H9 (cell line): ENCODE measurements around the gene HOXD8. TPM values are rescaled to one million over a fixed set of nuclear protein-coding genes. Genes with fewer than 3 reads are reported as not detected.

ENCODE experiments used
- DNase-seq: peaks from one replicate; pipeline ENCODE4 v3.0.0-alpha.2; 2017
- H2AFZ ChIP-seq: one replicate; pipeline ENCODE4 v1.6.1; 2013; ENCODE audit warnings: mild to moderate bottlenecking, low read length, control low read depth, moderate library complexity
- H2AK5ac ChIP-seq: 2 replicates; pipeline ENCODE4 v1.6.1; 2013; ENCODE audit warnings: low read length, control low read depth, mixed read lengths; ENCODE audit not compliant: insufficient read length
- H2BK120ac ChIP-seq: one replicate; pipeline ENCODE4 v1.6.1; 2013; ENCODE audit warnings: low read depth, mild to moderate bottlenecking, low read length, control low read depth, inconsistent platforms; ENCODE audit not compliant: poor library complexity, severe bottlenecking
- H2BK12ac ChIP-seq: 2 replicates; pipeline ENCODE4 v1.6.1; 2013; ENCODE audit warnings: low read length, control low read depth, mixed read lengths, low read depth; ENCODE audit not compliant: insufficient read length
- H2BK15ac ChIP-seq: 2 replicates; pipeline ENCODE4 v1.6.1; 2013; ENCODE audit warnings: low read depth, low read length, control low read depth
- H2BK20ac ChIP-seq: one replicate; pipeline ENCODE4 v1.6.1; 2013; ENCODE audit warnings: low read depth, mild to moderate bottlenecking, low read length, control low read depth, inconsistent platforms; ENCODE audit not compliant: poor library complexity, severe bottlenecking
- H2BK5ac ChIP-seq: 2 replicates; pipeline ENCODE4 v1.6.1; 2013; ENCODE audit warnings: low read length, control low read depth, mixed read lengths; ENCODE audit not compliant: insufficient read length
- H3K14ac ChIP-seq: 2 replicates; pipeline ENCODE4 v1.6.1; 2013; ENCODE audit warnings: low read length, control low read depth; ENCODE audit not compliant: insufficient read depth
- H3K18ac ChIP-seq: 2 replicates; pipeline ENCODE4 v1.6.1; 2013; ENCODE audit warnings: low read depth, mild to moderate bottlenecking, mixed read lengths, low read length, control low read depth; ENCODE audit not compliant: insufficient read length
- H3K23ac ChIP-seq: 2 replicates; pipeline ENCODE4 v1.6.1; 2013; ENCODE audit warnings: low read length, control low read depth, mixed read lengths, low read depth; ENCODE audit not compliant: insufficient read length
- H3K23me2 ChIP-seq: 2 replicates; pipeline ENCODE4 v1.6.1; 2013; ENCODE audit warnings: low read depth, mild to moderate bottlenecking, mixed read lengths, low read length, control low read depth; ENCODE audit not compliant: insufficient read length, poor library complexity, severe bottlenecking
- H3K27ac ChIP-seq: 2 replicates; pipeline ENCODE4 v1.5.1; 2013; ENCODE audit warnings: low read length, control low read depth, mixed read lengths, low read depth; ENCODE audit not compliant: insufficient read length
- H3K27me3 ChIP-seq: 2 replicates; pipeline ENCODE4 v1.6.1; 2013; ENCODE audit warnings: low read length, control low read depth, inconsistent platforms; ENCODE audit not compliant: insufficient read depth
- H3K4ac ChIP-seq: 2 replicates; pipeline ENCODE4 v1.6.1; 2013; ENCODE audit warnings: low read depth, mild to moderate bottlenecking, control low read depth, inconsistent platforms, low read length, moderate library complexity
- H3K4me1 ChIP-seq: 2 replicates; pipeline ENCODE4 v1.6.1; 2013; ENCODE audit warnings: low read length, control low read depth, inconsistent platforms; ENCODE audit not compliant: insufficient read depth
- H3K4me2 ChIP-seq: 2 replicates; pipeline ENCODE4 v1.6.1; 2013; ENCODE audit warnings: low read length, control low read depth, mixed read lengths; ENCODE audit not compliant: insufficient read length, insufficient read depth
- H3K56ac ChIP-seq: 2 replicates; pipeline ENCODE4 v1.6.1; 2013; ENCODE audit warnings: low read depth, mild to moderate bottlenecking, mixed read lengths, low read length, control low read depth; ENCODE audit not compliant: insufficient read length
- H3K79me1 ChIP-seq: 2 replicates; pipeline ENCODE4 v1.6.1; 2013; ENCODE audit warnings: low read depth, mild to moderate bottlenecking, moderate library complexity, low read length, control low read depth, inconsistent platforms; ENCODE audit not compliant: insufficient read depth, poor library complexity, severe bottlenecking
- H3K79me2 ChIP-seq: 2 replicates; pipeline ENCODE4 v1.6.1; 2013; ENCODE audit warnings: low read length, control low read depth, inconsistent platforms; ENCODE audit not compliant: insufficient read depth
- H3K9ac ChIP-seq: 2 replicates; pipeline ENCODE4 v1.6.1; 2013; ENCODE audit warnings: low read length, control low read depth, mixed read lengths; ENCODE audit not compliant: insufficient read length; ENCODE audit errors: extremely low read depth
- H3K9me3 ChIP-seq: one replicate; pipeline ENCODE4 v1.6.1; 2013; ENCODE audit warnings: low read depth, low read length, inconsistent platforms; ENCODE audit not compliant: control insufficient read depth
- H3T11ph ChIP-seq: one replicate; pipeline ENCODE4 v1.6.1; 2013; ENCODE audit warnings: mild to moderate bottlenecking, low read length, control low read depth, inconsistent platforms
- H4K20me1 ChIP-seq: one replicate; pipeline ENCODE4 v1.6.1; 2013; ENCODE audit not compliant: control insufficient read depth, insufficient read length, insufficient read depth
- H4K5ac ChIP-seq: 2 replicates; pipeline ENCODE4 v1.6.1; 2013; ENCODE audit warnings: low read depth, mild to moderate bottlenecking, mixed read lengths, low read length, control low read depth; ENCODE audit not compliant: insufficient read length
- H4K8ac ChIP-seq: replicated peaks from 2 replicates; pipeline ENCODE4 v1.6.1; 2013; ENCODE audit warnings: low read length, control low read depth, mixed read lengths, low read depth; ENCODE audit not compliant: insufficient read length
- H4K91ac ChIP-seq: 2 replicates; pipeline ENCODE4 v1.6.1; 2013; ENCODE audit warnings: low read depth, mild to moderate bottlenecking, moderate library complexity, mixed read lengths, low read length, control low read depth; ENCODE audit not compliant: insufficient read length
- H3K27ac Mint-ChIP-seq, 3 experiments: 2 replicates in 2 of 3; 3 replicates in 1 of 3; pipeline ENCODE4 v1.8.0; 2020 to 2021; ENCODE audit warnings: mixed read lengths in 3 of 3, mild to moderate bottlenecking in 1 of 3, moderate library complexity in 1 of 3
- H3K27me3 Mint-ChIP-seq: 2 replicates; pipeline ENCODE4 v1.8.0; 2021; ENCODE audit warnings: low read depth, mild to moderate bottlenecking, moderate library complexity, mixed read lengths
- H3K36me3 Mint-ChIP-seq, 3 experiments: 2 replicates in 2 of 3; 3 replicates in 1 of 3; pipeline ENCODE4 v1.8.0; 2020 to 2021; ENCODE audit warnings: low read depth in 3 of 3, mixed read lengths in 3 of 3; ENCODE audit not compliant: insufficient read depth in 1 of 3
- H3K4me1 Mint-ChIP-seq, 2 experiments: 2 replicates each; pipeline ENCODE4 v1.8.0; 2020; ENCODE audit warnings: mixed read lengths in 2 of 2
- H3K4me3 Mint-ChIP-seq, 2 experiments: 2 replicates in 1 of 2; 3 replicates in 1 of 2; pipeline ENCODE4 v1.8.0; 2020 to 2021; ENCODE audit warnings: mild to moderate bottlenecking in 2 of 2, mixed read lengths in 2 of 2, moderate library complexity in 1 of 2
- H3K9me3 Mint-ChIP-seq, 2 experiments: 2 replicates in 1 of 2; 3 replicates in 1 of 2; pipeline ENCODE4 v1.8.0; 2020; ENCODE audit warnings: mild to moderate bottlenecking in 2 of 2, mixed read lengths in 2 of 2, moderate library complexity in 1 of 2
- CTCF ChIP-seq: fragments of 200-600 bp; sonication (generic); conservative IDR thresholded peaks from 3 replicates; pipeline ENCODE4 v1.8.0; 2021; ENCODE audit warnings: antibody characterized with exemption, mild to moderate bottlenecking
- WGBS: extraction: QIAGEN DNeasy Blood & Tissue Kit; methylation state at CpG from one replicate; pipeline ENCODE4 v1.1.7; 2013; ENCODE audit warnings: missing lambda C conversion rate, low lambda C conversion rate, mixed read lengths; ENCODE audit not compliant: insufficient read length; ENCODE audit errors: extremely low coverage; 5-methylcytosine and 5-hydroxymethylcytosine counted together
- total RNA-seq: library from RNA; stranded (reverse); gene quantifications from 2 replicates; pipeline ENCODE4 v1.2.1, GENCODE V29; 2021

Gene HOXD8
- total RNA-seq, 1 experiment from 2014 or later = not detected

GRCh38 chr2:176178757-176179295, 49.3 kb downstream of the HOXD8 start:
- no peaks in the 10 kb centered on the region for H3K79me1 ChIP-seq
- Mint-ChIP-seq H3K36me3 (peaks cover 0 to 6% (median 0%) of the 10 kb centered on the region in 3 experiments; a peak in 2 of 7 replicates), H3K9me3 (peaks cover 3 to 8% of the 10 kb centered on the region in 2 experiments; a peak in 4 of 5 replicates), H3K4me3 (peak overlapping the region in 1 of 2 experiments; percentile 49; a peak in 1 of 5 replicates), H3K27me3 (peaks cover 100% of the 10 kb centered on the region), H3K27ac (no peak overlapping the region), H3K4me1 (peaks cover 32 to 37% of the 10 kb centered on the region in 2 experiments)
- no CpG with 5 or more reads among the region's 7 CpGs for WGBS
- H3K56ac ChIP-seq = no peak overlapping the region
- H3K18ac ChIP-seq = no peak overlapping the region
- H2BK20ac ChIP-seq = no peak overlapping the region
- H4K20me1 ChIP-seq = no peaks in the 10 kb centered on the region
- H3K27me3 ChIP-seq = peaks cover 92% of the 10 kb centered on the region
- no peak overlapping the region for H3K4me2 ChIP-seq
- H2BK120ac ChIP-seq = no peak overlapping the region
- no peaks in the 10 kb centered on the region for H3K4me1 ChIP-seq
- H4K8ac ChIP-seq = no peak overlapping the region
- no peak overlapping the region for H2BK12ac ChIP-seq
- H3K23ac ChIP-seq = no peak overlapping the region
- H4K91ac ChIP-seq = no peak overlapping the region
- no peaks in the 10 kb centered on the region for H3K79me2 ChIP-seq
- no peak overlapping the region for H2BK15ac ChIP-seq
- H3T11ph ChIP-seq = no peak overlapping the region
- no peak for TF ChIP-seq CTCF
- H3K9ac ChIP-seq = no peak overlapping the region
- no peaks in the 10 kb centered on the region for H3K9me3 ChIP-seq
- no peak overlapping the region for H3K14ac ChIP-seq
- H3K4ac ChIP-seq = no peak overlapping the region
- no peak overlapping the region for H2AFZ ChIP-seq
- no peak for DNase-seq
- no peak overlapping the region for H2BK5ac ChIP-seq
- no peak overlapping the region for H2AK5ac ChIP-seq
- no peak overlapping the region for H3K27ac ChIP-seq
- no peak overlapping the region for H4K5ac ChIP-seq
- H3K23me2 ChIP-seq = no peaks in the 10 kb centered on the region
